HepG2 (cell line): Measurements from ENCODE around the gene GJB4. TPM values are rescaled to one million over a fixed set of nuclear protein-coding genes. Genes with fewer than 3 reads are reported as not detected.

ENCODE experiments used
- ATAC-seq: fragments of 200-7000 bp; cut with Tn5 transposase; 3 replicates; pipeline ENCODE4 v1.9.1; 2020; ENCODE audit warnings: mild to moderate bottlenecking, moderate library complexity
- BruUV-seq: library from RNA; stranded (reverse); fragments of 400-500 nt; replicated peaks from 2 replicates; lab custom pipeline; 2021; lab: Mats Ljungman, UMichigan
- CTCF ChIA-PET: fragments of 300-600 bp; formaldehyde crosslinking; extraction: SDS; loops from one replicate; lab custom pipeline; 2021; ENCODE audit warnings: low total read pairs, inconsistent platforms, low intra/inter-chr PET ratio; lab: Yijun Ruan, JAX
- POLR2A ChIA-PET: fragments of 350-600 bp; sonication (Branson Sonifier 250); formaldehyde crosslinking; loops from one replicate; lab custom pipeline; 2020; ENCODE audit warnings: antibody characterized with exemption, inconsistent platforms; lab: Yijun Ruan, JAX
- DNase-seq: peaks from one replicate; pipeline ENCODE4 v3.0.0-alpha.2; 2015; ENCODE audit warnings: low spot score
- FAIRE-seq: peaks from 3 replicates; lab custom pipeline; 2011; peaks lifted over from hg19 to GRCh38; lab: Jason Lieb, UNC
- H2AFZ ChIP-seq: one replicate; pipeline ENCODE4 v1.6.1; 2011; ENCODE audit warnings: low read length, inconsistent platforms
- H3K27ac ChIP-seq: fragments of 300-600 bp; 3 replicates; pipeline ENCODE4 v1.8.0; 2011; ENCODE audit warnings: mixed run types, mild to moderate bottlenecking, mixed read lengths, low read length, inconsistent platforms; ENCODE audit not compliant: insufficient read depth; ENCODE audit errors: extremely low read length
- H3K27me3 ChIP-seq, 2 experiments: fragments of 200-600 bp in 1 of 2; 2 replicates in 1 of 2; 3 replicates in 1 of 2; pipeline versions ENCODE4 v1.6.0 to v1.8.0; 2011; ENCODE audit warnings: low read length in 2 of 2, mild to moderate bottlenecking in 2 of 2, moderate library complexity in 2 of 2, inconsistent platforms in 1 of 2; ENCODE audit not compliant: insufficient read depth in 2 of 2, control insufficient read depth in 1 of 2
- H3K36me3 ChIP-seq, 2 experiments: fragments of 200-600 bp in 1 of 2; replicated peaks in 1 of 2; 2 replicates in 1 of 2; 3 replicates in 1 of 2; pipeline versions ENCODE4 v1.5.1 to v1.8.0; 2011; ENCODE audit warnings: low read length in 2 of 2, inconsistent platforms in 1 of 2; ENCODE audit not compliant: insufficient read depth in 2 of 2, control insufficient read depth in 1 of 2
- H3K4me1 ChIP-seq: 2 replicates; pipeline ENCODE4 v1.5.1; 2012; ENCODE audit warnings: low read length, inconsistent platforms; ENCODE audit not compliant: insufficient read depth
- H3K4me2 ChIP-seq: 2 replicates; pipeline ENCODE4 v1.6.0; 2011; ENCODE audit warnings: low read depth, low read length, inconsistent platforms
- H3K4me3 ChIP-seq, 3 experiments: fragments of 200-600 bp in 1 of 3; sonication (generic), shearing (Covaris generic) in 1 of 3; replicated peaks in 1 of 3; 2 replicates each; pipeline ENCODE4 v1.5.1; 2011 to 2016; ENCODE audit warnings: low read length in 3 of 3, inconsistent platforms in 2 of 3, low read depth in 2 of 3, mild to moderate bottlenecking in 2 of 3, control low read depth in 1 of 3, mixed read lengths in 1 of 3; ENCODE audit not compliant: insufficient read depth in 1 of 3
- H3K79me2 ChIP-seq: one replicate; pipeline ENCODE4 v1.6.1; 2011; ENCODE audit warnings: low read length, inconsistent platforms; ENCODE audit not compliant: insufficient read depth
- H3K9ac ChIP-seq: 2 replicates; pipeline ENCODE4 v1.6.0; 2011; ENCODE audit warnings: mild to moderate bottlenecking, low read depth, low read length, inconsistent platforms; ENCODE audit not compliant: insufficient read depth
- H3K9me3 ChIP-seq: 2 replicates; pipeline ENCODE4 v1.5.1; 2012; ENCODE audit warnings: mild to moderate bottlenecking, low read length
- H4K20me1 ChIP-seq: 2 replicates; pipeline ENCODE4 v1.6.0; 2011; ENCODE audit warnings: inconsistent platforms, mild to moderate bottlenecking, low read length, moderate library complexity; ENCODE audit not compliant: insufficient read depth
- ATF6 ChIP-seq: sonication (generic); formaldehyde crosslinking; conservative IDR thresholded peaks from 2 replicates; pipeline ENCODE4 v1.4.0; 2020; ENCODE audit warnings: missing genetic modification reagents
- HDAC2 ChIP-seq: sonication (generic); formaldehyde crosslinking; IDR thresholded peaks from 2 replicates; pipeline ENCODE4 v1.4.0; 2020; ENCODE audit warnings: missing genetic modification reagents
- HNRNPL ChIP-seq: fragments of 200-400 bp; formaldehyde crosslinking; IDR thresholded peaks from 2 replicates; pipeline ENCODE4 v1.6.1; 2017; ENCODE audit warnings: mild to moderate bottlenecking, low read depth, low read length
- NR2F1 ChIP-seq, 2 experiments: fragments of 450-650 bp in 1 of 2; formaldehyde crosslinking in 1 of 2; IDR thresholded peaks; 2 replicates each; pipeline versions ENCODE4 v1.5.0 to v1.6.1; 2016 to 2020; ENCODE audit warnings: mild to moderate bottlenecking in 1 of 2, missing compliant biosample characterization in 1 of 2, missing genetic modification reagents in 1 of 2, moderate library complexity in 1 of 2
- NRL ChIP-seq: sonication (generic); formaldehyde crosslinking; IDR thresholded peaks from 2 replicates; pipeline ENCODE4 v1.5.0; 2020; ENCODE audit warnings: missing genetic modification reagents, mild to moderate bottlenecking, moderate library complexity, borderline replicate concordance
- PAX8 ChIP-seq: sonication (generic); formaldehyde crosslinking; IDR thresholded peaks from 2 replicates; pipeline ENCODE4 v1.8.0; 2022; ENCODE audit warnings: mild to moderate bottlenecking, missing genetic modification reagents, borderline replicate concordance
- TAF1 ChIP-seq: sonication (generic); formaldehyde crosslinking; IDR thresholded peaks from 2 replicates; pipeline ENCODE4 v1.4.0; 2020; ENCODE audit warnings: missing genetic modification reagents
- ZFX ChIP-seq: sonication (generic); formaldehyde crosslinking; IDR thresholded peaks from 2 replicates; pipeline ENCODE4 v1.4.0; 2020; ENCODE audit warnings: mild to moderate bottlenecking, low read depth, missing genetic modification reagents, moderate library complexity
- ZNF510 ChIP-seq: sonication (generic); formaldehyde crosslinking; IDR thresholded peaks from 2 replicates; pipeline ENCODE4 v1.4.0; 2020; ENCODE audit warnings: low read depth, mild to moderate bottlenecking, missing genetic modification reagents
- ZNF513 ChIP-seq: sonication (generic); formaldehyde crosslinking; conservative IDR thresholded peaks from 2 replicates; pipeline ENCODE4 v1.5.0; 2020; ENCODE audit warnings: missing genetic modification reagents
- ZNF557 ChIP-seq: sonication (generic); formaldehyde crosslinking; IDR thresholded peaks from 2 replicates; pipeline ENCODE4 v1.4.0; 2020; ENCODE audit warnings: missing genetic modification reagents
- ZNF709 ChIP-seq: sonication (generic); formaldehyde crosslinking; IDR thresholded peaks from 2 replicates; pipeline ENCODE4 v1.5.0; 2020; ENCODE audit warnings: mild to moderate bottlenecking, missing genetic modification reagents
- WGBS: methylation state at CpG from one replicate; pipeline ENCODE4 v1.1.6; 2017; ENCODE audit warnings: low lambda C conversion rate; 5-methylcytosine and 5-hydroxymethylcytosine counted together
- in situ Hi-C: cut with HindIII; loops from 2 replicates; pipeline ENCODE4 v1.10.0; 2017; ENCODE audit warnings: low pct_unique_long_range_greater_than_20kb; ENCODE audit not compliant: extremely low pct_ligation_motif_present
- intact Hi-C: fragments of 100-400 bp; cut with micrococcal nuclease; formaldehyde crosslinking; loops from one replicate; pipeline ENCODE4 v1.10.0; 2022; ENCODE audit not compliant: unreplicated experiment
- polyA plus RNA-seq, 8 experiments: library from polyadenylated mRNA; depleted of rRNA in 3 of 8; stranded (reverse) in 7 of 8; unstranded in 1 of 8; fragments of >200 nt; fragmentation: Illumina TruSeq in 4 of 8; extraction: Trizol in 4 of 8; gene quantifications; 2 replicates each; pipeline versions ENCODE4 v1.2.1 to v1.2.3, GENCODE V29; 2011 to 2016; ENCODE audit warnings: low read depth in 4 of 8, missing spikeins in 1 of 8, mixed read lengths in 1 of 8; ENCODE audit not compliant: insufficient read depth in 1 of 8
- total RNA-seq, 5 experiments: library from RNA; depleted of rRNA; stranded (reverse); fragments of >200 nt; fragmentation: Illumina TruSeq; extraction: Trizol; gene quantifications; 2 replicates each; pipeline ENCODE4 v1.2.3, GENCODE V29; 2016; ENCODE audit warnings: low read depth in 1 of 5
- TF ChIP-seq, protein P1 (sequence below), 2 experiments: sonication (generic) in 1 of 2; formaldehyde crosslinking in 1 of 2; IDR thresholded peaks; 2 replicates each; pipeline versions ENCODE4 v1.4.0 to v1.6.1; 2016 to 2020; ENCODE audit warnings: borderline replicate concordance in 1 of 2, low read depth in 1 of 2, mild to moderate bottlenecking in 1 of 2, missing genetic modification reagents in 1 of 2
- TF ChIP-seq, protein P2 (sequence below): sonication (generic); formaldehyde crosslinking; IDR thresholded peaks from 2 replicates; pipeline ENCODE4 v1.5.1; 2020; ENCODE audit warnings: mild to moderate bottlenecking, missing genetic modification reagents, moderate library complexity

Gene GJB4
- total and polyA plus RNA-seq, 2 of the 13 experiments (the other 11 are each of a cell fraction or from before 2014, with no cell fraction given), result not detected

- Histone ChIP-seq H3K9ac (no peak overlapping the region), H3K4me3 (no peak overlapping the region), H3K9me3 (no peaks in the 10 kb centered on the region), H3K79me2 (no peaks in the 10 kb centered on the region), H2AFZ (no peak overlapping the region), H3K4me1 (no peaks in the 10 kb centered on the region), H3K27ac (no peak overlapping the region), H3K36me3 (no peaks in the 10 kb centered on the region), H3K4me2 (no peak overlapping the region), H3K27me3 (peaks cover 0 to 1% of the 10 kb centered on the region in 2 experiments; a peak in 1 of 5 replicates), H4K20me1 (no peaks in the 10 kb centered on the region)
- DNase-seq, result no peak
- no peak for FAIRE-seq
- intact Hi-C loops (no loop called here), in situ Hi-C loops (no loop called here)
- no peak for ATAC-seq
- POLR2A ChIA-PET, result no interaction called here
- CTCF ChIA-PET, result no interaction called here
- no TSS peak for BruUV-seq
- 3% methylated on average over 6 of the region's 6 CpGs for WGBS
- TF ChIP-seq ZFX (CRISPR knock-in tag) (no peak), ZNF513 (CRISPR knock-in tag) (no peak), NR2F1 (CRISPR knock-in tag; IDR thresholded peaks at IDR 0.05) (no peak), ZNF709 (CRISPR knock-in tag) (no peak), ZNF510 (CRISPR knock-in tag) (no peak), ATF6 (CRISPR knock-in tag) (no peak), HNRNPL (no peak), ZNF557 (CRISPR knock-in tag) (no peak), TAF1 (CRISPR knock-in tag) (no peak), PAX8 (CRISPR knock-in tag) (no peak), HDAC2 (CRISPR knock-in tag) (no peak), NRL (CRISPR knock-in tag) (no peak)
- TF ChIP-seq, protein P1, sequence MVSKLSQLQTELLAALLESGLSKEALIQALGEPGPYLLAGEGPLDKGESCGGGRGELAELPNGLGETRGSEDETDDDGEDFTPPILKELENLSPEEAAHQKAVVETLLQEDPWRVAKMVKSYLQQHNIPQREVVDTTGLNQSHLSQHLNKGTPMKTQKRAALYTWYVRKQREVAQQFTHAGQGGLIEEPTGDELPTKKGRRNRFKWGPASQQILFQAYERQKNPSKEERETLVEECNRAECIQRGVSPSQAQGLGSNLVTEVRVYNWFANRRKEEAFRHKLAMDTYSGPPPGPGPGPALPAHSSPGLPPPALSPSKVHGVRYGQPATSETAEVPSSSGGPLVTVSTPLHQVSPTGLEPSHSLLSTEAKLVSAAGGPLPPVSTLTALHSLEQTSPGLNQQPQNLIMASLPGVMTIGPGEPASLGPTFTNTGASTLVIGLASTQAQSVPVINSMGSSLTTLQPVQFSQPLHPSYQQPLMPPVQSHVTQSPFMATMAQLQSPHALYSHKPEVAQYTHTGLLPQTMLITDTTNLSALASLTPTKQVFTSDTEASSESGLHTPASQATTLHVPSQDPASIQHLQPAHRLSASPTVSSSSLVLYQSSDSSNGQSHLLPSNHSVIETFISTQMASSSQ (IDR thresholded peaks at IDR 0.05; ENCODE audit: low read depth), result no peak
- TF ChIP-seq, protein P1 (CRISPR knock-in tag; IDR thresholded peaks at IDR 0.05; ENCODE audit: borderline replicate concordance), result no peak
- TF ChIP-seq, protein P2, sequence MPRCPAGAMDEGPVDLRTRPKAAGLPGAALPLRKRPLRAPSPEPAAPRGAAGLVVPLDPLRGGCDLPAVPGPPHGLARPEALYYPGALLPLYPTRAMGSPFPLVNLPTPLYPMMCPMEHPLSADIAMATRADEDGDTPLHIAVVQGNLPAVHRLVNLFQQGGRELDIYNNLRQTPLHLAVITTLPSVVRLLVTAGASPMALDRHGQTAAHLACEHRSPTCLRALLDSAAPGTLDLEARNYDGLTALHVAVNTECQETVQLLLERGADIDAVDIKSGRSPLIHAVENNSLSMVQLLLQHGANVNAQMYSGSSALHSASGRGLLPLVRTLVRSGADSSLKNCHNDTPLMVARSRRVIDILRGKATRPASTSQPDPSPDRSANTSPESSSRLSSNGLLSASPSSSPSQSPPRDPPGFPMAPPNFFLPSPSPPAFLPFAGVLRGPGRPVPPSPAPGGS (CRISPR knock-in tag), result no peak
Observed at GRCh38 chr1:34721646-34722355, 37.7 kb upstream of the GJB4 start.
